ENCODE data around the gene C14orf39. TPM values are rescaled to one million over a fixed set of nuclear protein-coding genes. Genes with fewer than 3 reads are reported as not detected.

Gene C14orf39, protein sequence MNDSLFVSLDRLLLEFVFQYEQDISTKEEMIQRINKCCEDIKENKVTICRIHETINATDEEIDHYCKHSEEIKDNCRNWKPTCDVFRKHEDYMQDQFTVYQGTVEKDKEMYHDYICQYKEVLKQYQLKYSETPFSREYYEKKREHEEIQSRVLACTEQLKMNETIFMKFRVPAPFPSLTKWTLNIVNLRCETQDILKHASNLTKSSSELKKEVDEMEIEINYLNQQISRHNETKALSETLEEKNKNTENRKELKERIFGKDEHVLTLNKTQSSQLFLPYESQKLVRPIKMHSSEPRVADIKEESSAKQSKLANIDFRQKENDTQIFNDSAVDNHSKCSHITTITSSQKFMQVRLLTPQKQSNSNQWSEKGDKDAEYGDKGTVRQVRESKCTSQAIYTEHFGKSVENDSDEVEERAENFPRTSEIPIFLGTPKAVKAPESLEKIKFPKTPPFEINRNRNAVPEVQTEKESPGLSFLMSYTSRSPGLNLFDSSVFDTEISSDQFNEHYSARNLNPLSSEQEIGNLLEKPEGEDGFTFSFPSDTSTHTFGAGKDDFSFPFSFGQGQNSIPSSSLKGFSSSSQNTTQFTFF
- 3.0 and 6.2 TPM in 2 replicates for total RNA-seq (ENCODE audit: low replicate concordance)

DNA sequence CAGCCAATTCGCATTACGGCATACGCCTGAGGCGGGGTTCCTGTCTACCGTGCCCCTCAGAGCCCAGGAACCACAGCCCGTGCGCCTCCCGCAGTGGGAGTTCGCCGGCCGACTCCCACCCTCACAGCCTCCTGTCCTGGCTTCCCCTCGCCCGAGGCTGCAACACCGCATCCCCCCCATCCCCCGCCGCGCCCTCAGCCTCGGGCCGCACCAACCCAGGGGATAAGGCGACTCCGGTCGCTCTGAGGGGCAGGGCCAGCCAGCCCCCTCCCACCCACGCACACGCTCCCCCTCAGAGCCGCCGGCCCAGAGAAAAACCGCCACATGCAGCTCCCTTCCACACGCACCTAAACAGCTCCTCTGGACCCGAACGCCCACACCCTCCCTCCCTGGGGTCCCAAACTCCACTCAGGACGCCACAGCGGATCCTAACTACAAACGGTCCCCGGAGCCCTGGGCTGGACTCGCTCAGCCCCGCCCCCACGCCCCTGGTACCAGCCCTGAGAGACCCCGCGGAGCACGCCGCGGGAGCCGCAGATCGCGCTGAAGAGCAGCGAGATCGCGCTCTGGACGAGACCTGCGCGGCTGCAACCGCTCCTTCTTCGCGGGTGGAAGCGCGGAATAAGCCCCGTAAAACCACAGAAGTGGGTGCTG is at the start of gene C14orf39:
Gene C14orf39, minus strand, starts transcription at position 466 of the 654 bp plus-strand sequence. CDS start 985 bp downstream, outside the sequence.
- peaks cover 3% of the 10 kb centered on the region for H3K36me3 ChIP-seq
- peaks cover 74% of the 10 kb centered on the region for H3K27me3 ChIP-seq
- peak within 1 kb of the TSS; percentile 74 for H2AFZ ChIP-seq (replicated peaks)
- no peak within 1 kb of the TSS for H3K9ac ChIP-seq
- H3K4me3 Mint-ChIP-seq = peak within 1 kb of the TSS; percentile 80
- no peaks in the 10 kb centered on the region for H4K20me1 ChIP-seq (ENCODE audit: low read depth)
- H3K27ac ChIP-seq = no peak within 1 kb of the TSS
- peaks cover 6% of the 10 kb centered on the region for H3K4me1 ChIP-seq
- H3K9me3 ChIP-seq (ENCODE audit: low read depth) = peaks cover 2% of the 10 kb centered on the region
- no peaks in the 10 kb centered on the region for H3K4me1 Mint-ChIP-seq
- TF ChIP-seq EZH2phosphoT487 (IDR thresholded peaks at IDR 0.05) = no peak
- TF ChIP-seq EZH2 (IDR thresholded peaks at IDR 0.05) = peak; percentile 47
- DNase-seq (ENCODE audit: low spot score) = peak; percentile 78
- no peaks in the 10 kb centered on the region for H3K79me2 ChIP-seq (ENCODE audit: low read depth)
- peaks cover 15% of the 10 kb centered on the region for H3F3A ChIP-seq (ENCODE audit: low read depth)
- no peak within 1 kb of the TSS for H3K27ac Mint-ChIP-seq
- no peaks in the 10 kb centered on the region for H3K36me3 Mint-ChIP-seq
- H3K4me3 ChIP-seq = peak within 1 kb of the TSS; percentile 47
- peak within 1 kb of the TSS; percentile 89 for H3K4me2 ChIP-seq
- peaks cover 2% of the 10 kb centered on the region for H3K9me3 Mint-ChIP-seq
- H3K27me3 Mint-ChIP-seq (ENCODE audit: insufficient read depth, low read depth) = peaks cover 8% of the 10 kb centered on the region

DNA sequence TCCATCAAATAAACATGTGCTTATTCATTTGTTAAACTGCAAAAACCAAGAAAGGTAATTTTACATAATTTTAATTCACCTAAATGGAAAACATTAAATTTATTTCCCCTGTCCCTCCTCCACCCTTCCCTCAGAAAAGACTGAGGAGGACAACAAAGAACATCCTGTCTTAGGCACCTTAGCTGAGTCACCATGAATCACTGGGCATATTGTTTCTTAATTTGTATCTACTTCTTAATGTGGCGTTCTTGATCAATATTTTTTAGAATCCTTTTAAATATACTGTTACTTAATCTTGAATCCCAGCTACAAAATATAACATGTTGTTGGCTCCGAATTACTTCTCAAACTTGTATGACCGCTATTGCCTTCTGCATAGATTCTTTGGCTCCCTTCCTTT is 46.6 kb upstream of the C14orf39 start:
- DNase-seq (ENCODE audit: low spot score) = no peak
- Histone ChIP-seq H3K4me2 (no peak overlapping the region), H3K4me1 (no peaks in the 10 kb centered on the region), H2AFZ (replicated peaks) (no peak overlapping the region), H4K20me1 (ENCODE audit: low read depth) (no peaks in the 10 kb centered on the region), H3K27me3 (no peaks in the 10 kb centered on the region), H3K79me2 (ENCODE audit: low read depth) (no peaks in the 10 kb centered on the region), H3K4me3 (no peak overlapping the region), H3K9ac (no peak overlapping the region), H3K27ac (no peak overlapping the region), H3K36me3 (no peaks in the 10 kb centered on the region), H3K9me3 (ENCODE audit: low read depth) (no peaks in the 10 kb centered on the region), H3F3A (ENCODE audit: low read depth) (no peaks in the 10 kb centered on the region)
- H3K9me3 Mint-ChIP-seq = no peaks in the 10 kb centered on the region
- no peaks in the 10 kb centered on the region for H3K36me3 Mint-ChIP-seq
- no peaks in the 10 kb centered on the region for H3K27me3 Mint-ChIP-seq (ENCODE audit: insufficient read depth, low read depth)
- H3K4me3 Mint-ChIP-seq = no peak overlapping the region
- no peak overlapping the region for H3K27ac Mint-ChIP-seq
- peaks cover 3% of the 10 kb centered on the region for H3K4me1 Mint-ChIP-seq
- TF ChIP-seq, protein P1, sequence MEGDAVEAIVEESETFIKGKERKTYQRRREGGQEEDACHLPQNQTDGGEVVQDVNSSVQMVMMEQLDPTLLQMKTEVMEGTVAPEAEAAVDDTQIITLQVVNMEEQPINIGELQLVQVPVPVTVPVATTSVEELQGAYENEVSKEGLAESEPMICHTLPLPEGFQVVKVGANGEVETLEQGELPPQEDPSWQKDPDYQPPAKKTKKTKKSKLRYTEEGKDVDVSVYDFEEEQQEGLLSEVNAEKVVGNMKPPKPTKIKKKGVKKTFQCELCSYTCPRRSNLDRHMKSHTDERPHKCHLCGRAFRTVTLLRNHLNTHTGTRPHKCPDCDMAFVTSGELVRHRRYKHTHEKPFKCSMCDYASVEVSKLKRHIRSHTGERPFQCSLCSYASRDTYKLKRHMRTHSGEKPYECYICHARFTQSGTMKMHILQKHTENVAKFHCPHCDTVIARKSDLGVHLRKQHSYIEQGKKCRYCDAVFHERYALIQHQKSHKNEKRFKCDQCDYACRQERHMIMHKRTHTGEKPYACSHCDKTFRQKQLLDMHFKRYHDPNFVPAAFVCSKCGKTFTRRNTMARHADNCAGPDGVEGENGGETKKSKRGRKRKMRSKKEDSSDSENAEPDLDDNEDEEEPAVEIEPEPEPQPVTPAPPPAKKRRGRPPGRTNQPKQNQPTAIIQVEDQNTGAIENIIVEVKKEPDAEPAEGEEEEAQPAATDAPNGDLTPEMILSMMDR (IDR thresholded peaks at IDR 0.05) = no peak
- TF ChIP-seq EZH2phosphoT487 (IDR thresholded peaks at IDR 0.05) (no peak), EZH2 (IDR thresholded peaks at IDR 0.05) (no peak)

DNA sequence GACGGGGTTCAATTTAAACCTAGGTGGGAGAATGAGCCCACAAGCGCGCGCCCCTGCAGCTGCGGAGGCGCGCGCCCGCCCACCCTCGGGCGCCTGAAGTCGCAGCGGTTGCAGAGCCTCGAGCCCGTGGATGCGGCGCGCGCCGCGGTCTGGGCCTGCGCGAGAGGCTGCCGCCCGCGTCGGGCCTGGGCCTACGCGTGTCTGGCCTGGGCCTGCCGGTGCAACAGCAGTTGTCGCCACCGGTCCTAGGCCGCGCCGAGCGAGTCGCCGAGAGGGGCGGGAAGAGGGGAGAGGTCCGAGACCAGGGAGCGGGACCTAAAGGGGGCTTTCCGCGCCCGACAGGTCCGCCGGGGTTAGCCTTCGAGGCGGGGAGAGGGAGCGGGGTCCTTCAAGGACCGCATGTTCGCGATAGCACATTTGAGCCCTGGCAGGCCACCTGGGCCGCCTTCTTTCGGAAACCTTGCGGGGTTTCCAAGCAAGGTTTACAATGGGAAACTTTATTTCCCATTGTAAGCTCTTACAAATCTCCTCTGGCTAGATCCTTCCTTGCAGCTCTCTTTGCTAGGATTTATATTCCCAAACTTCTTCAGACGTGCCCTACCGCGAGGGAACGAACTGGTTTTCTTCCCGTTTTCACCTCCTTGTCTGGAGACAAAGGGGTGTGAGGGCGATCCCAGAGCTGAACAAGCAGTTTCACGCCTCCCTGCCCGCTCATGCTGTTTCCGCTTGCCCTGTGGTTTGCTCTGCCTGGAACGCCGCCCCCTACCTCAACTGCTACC is 29.8 kb upstream of the C14orf39 start:
- no peaks in the 10 kb centered on the region for H3K36me3 Mint-ChIP-seq
- Histone ChIP-seq H3K4me3 (peak overlapping the region; percentile 50), H3K27me3 (peaks cover 89% of the 10 kb centered on the region), H3K4me2 (peak overlapping the region; percentile 92), H3F3A (ENCODE audit: low read depth) (peaks cover 53% of the 10 kb centered on the region), H3K36me3 (no peaks in the 10 kb centered on the region), H4K20me1 (ENCODE audit: low read depth) (peaks cover 27% of the 10 kb centered on the region), H3K79me2 (ENCODE audit: low read depth) (no peaks in the 10 kb centered on the region), H3K27ac (peak overlapping the region; percentile 80), H3K9ac (no peak overlapping the region), H3K9me3 (ENCODE audit: low read depth) (no peaks in the 10 kb centered on the region), H2AFZ (replicated peaks) (peak overlapping the region; percentile 77), H3K4me1 (peaks cover 41% of the 10 kb centered on the region)
- peak overlapping the region; percentile 54 for H3K4me3 Mint-ChIP-seq
- peaks cover 44% of the 10 kb centered on the region for H3K27me3 Mint-ChIP-seq (ENCODE audit: insufficient read depth, low read depth)
- H3K9me3 Mint-ChIP-seq = peaks cover 10% of the 10 kb centered on the region
- TF ChIP-seq, protein P1 (IDR thresholded peaks at IDR 0.05) = peak; percentile 12
- TF ChIP-seq EZH2 (IDR thresholded peaks at IDR 0.05) = no peak
- peak; percentile 89 for DNase-seq (ENCODE audit: low spot score)
- H3K27ac Mint-ChIP-seq = no peak overlapping the region
- peaks cover 13% of the 10 kb centered on the region for H3K4me1 Mint-ChIP-seq

Measured in neural progenitor cell (in vitro differentiated cells).